Trophoblast cell (in vitro differentiated cells and primary cell): ENCODE measurements around the gene TOGARAM1.
"Not testable (repeated sequence)": the region's sequence is repeated elsewhere in the genome, so short reads cannot be mapped to it uniquely, and the experiment has no call there.

Source experiments
- DNase-seq, 2 donors: peaks; one replicate each; pipeline ENCODE4 v3.0.0-alpha.2; 2016
- H2AFZ ChIP-seq: 2 replicates; pipeline ENCODE4 v1.6.1; 2013; ENCODE audit warnings: low read length, moderate library complexity, mild to moderate bottlenecking; ENCODE audit not compliant: insufficient read depth, poor library complexity
- H2AK5ac ChIP-seq: 2 replicates; pipeline ENCODE4 v1.6.1; 2013; ENCODE audit warnings: mild to moderate bottlenecking, low read length
- H2BK120ac ChIP-seq: 2 replicates; pipeline ENCODE4 v1.6.1; 2013; ENCODE audit warnings: low read length, mild to moderate bottlenecking, moderate library complexity; ENCODE audit not compliant: insufficient read depth, poor library complexity
- H2BK12ac ChIP-seq: 2 replicates; pipeline ENCODE4 v1.6.1; 2013; ENCODE audit warnings: mild to moderate bottlenecking, low read length, moderate library complexity
- H2BK5ac ChIP-seq: 2 replicates; pipeline ENCODE4 v1.6.1; 2013; ENCODE audit warnings: low read length, low read depth, moderate library complexity, mild to moderate bottlenecking; ENCODE audit not compliant: poor library complexity
- H3K14ac ChIP-seq: 2 replicates; pipeline ENCODE4 v1.6.1; 2013; ENCODE audit warnings: mild to moderate bottlenecking, low read length
- H3K18ac ChIP-seq: 2 replicates; pipeline ENCODE4 v1.6.1; 2013; ENCODE audit warnings: mild to moderate bottlenecking, low read length
- H3K23ac ChIP-seq: 2 replicates; pipeline ENCODE4 v1.6.1; 2013; ENCODE audit warnings: low read length
- H3K27ac ChIP-seq: 2 replicates; pipeline ENCODE4 v1.5.1; 2013; ENCODE audit warnings: low read depth, mild to moderate bottlenecking, inconsistent platforms, low read length, moderate library complexity
- H3K27me3 ChIP-seq: 2 replicates; pipeline ENCODE4 v1.6.1; 2013; ENCODE audit warnings: inconsistent platforms, mild to moderate bottlenecking, low read length, moderate library complexity; ENCODE audit not compliant: insufficient read depth
- H3K36me3 ChIP-seq, 2 experiments: 1 replicate in 1 of 2; 2 replicates in 1 of 2; pipeline ENCODE4 v1.6.1; 2013; ENCODE audit warnings: low read length in 2 of 2, mild to moderate bottlenecking in 2 of 2, moderate library complexity in 1 of 2; ENCODE audit not compliant: insufficient read depth in 2 of 2, control insufficient read depth in 1 of 2
- H3K4ac ChIP-seq: 2 replicates; pipeline ENCODE4 v1.6.1; 2013; ENCODE audit warnings: low read depth, mild to moderate bottlenecking, low read length, moderate library complexity
- H3K4me1 ChIP-seq, 2 experiments: 1 replicate in 1 of 2; 2 replicates in 1 of 2; pipeline ENCODE4 v1.6.1; 2013; ENCODE audit warnings: low read length in 2 of 2, mild to moderate bottlenecking in 2 of 2, moderate library complexity in 1 of 2; ENCODE audit not compliant: insufficient read depth in 2 of 2, control insufficient read depth in 1 of 2
- H3K4me2 ChIP-seq: 2 replicates; pipeline ENCODE4 v1.6.1; 2013; ENCODE audit warnings: inconsistent platforms, mild to moderate bottlenecking, low read length, moderate library complexity
- H3K4me3 ChIP-seq: 2 replicates; pipeline ENCODE4 v1.5.1; 2013; ENCODE audit warnings: mild to moderate bottlenecking, low read depth, low read length, inconsistent platforms
- H3K79me1 ChIP-seq: one replicate; pipeline ENCODE4 v1.6.1; 2013; ENCODE audit warnings: low read length
- H3K79me2 ChIP-seq: 2 replicates; pipeline ENCODE4 v1.6.1; 2013; ENCODE audit warnings: low read length, mild to moderate bottlenecking; ENCODE audit not compliant: control insufficient read depth, insufficient read depth, poor library complexity
- H3K9ac ChIP-seq: 2 replicates; pipeline ENCODE4 v1.6.1; 2013; ENCODE audit warnings: mild to moderate bottlenecking, low read length
- H3K9me3 ChIP-seq: 2 replicates; pipeline ENCODE4 v1.6.1; 2013; ENCODE audit warnings: low read depth, mild to moderate bottlenecking, control low read depth, inconsistent platforms, low read length; ENCODE audit not compliant: insufficient read depth
- H4K12ac ChIP-seq: 2 replicates; pipeline ENCODE4 v1.6.1; 2013; ENCODE audit warnings: low read depth, mild to moderate bottlenecking, low read length, moderate library complexity
- H4K8ac ChIP-seq: 2 replicates; pipeline ENCODE4 v1.6.1; 2013; ENCODE audit warnings: low read depth, mild to moderate bottlenecking, low read length, moderate library complexity
- H4K91ac ChIP-seq: one replicate; pipeline ENCODE4 v1.6.1; 2013; ENCODE audit warnings: low read depth, mild to moderate bottlenecking, low read length, moderate library complexity
- WGBS: extraction: QIAGEN DNeasy Blood & Tissue Kit; methylation state at CpG from one replicate; pipeline ENCODE4 v1.1.7; 2013; ENCODE audit warnings: missing lambda C conversion rate; ENCODE audit not compliant: insufficient read length, insufficient coverage; ENCODE audit errors: extremely low coverage; 5-methylcytosine and 5-hydroxymethylcytosine counted together

The TOGARAM1 gene

GRCh38 chr14:45072126-45072525, 110.1 kb downstream of the TOGARAM1 start:
- H2AFZ ChIP-seq = no peak overlapping the region
- no peak overlapping the region for H3K27ac ChIP-seq
- H3K4me3 ChIP-seq = no peak overlapping the region
- DNase-seq = no peak
- no peak overlapping the region for H4K91ac ChIP-seq
- no peaks in the 10 kb centered on the region for H3K36me3 ChIP-seq
- H4K8ac ChIP-seq = no peak overlapping the region
- peaks cover 0 to 3% of the 10 kb centered on the region in 2 experiments for H3K4me1 ChIP-seq
- no peaks in the 10 kb centered on the region for H3K79me1 ChIP-seq
- no peak overlapping the region for H2BK12ac ChIP-seq
- H3K9ac ChIP-seq = no peak overlapping the region
- H2AK5ac ChIP-seq = no peak overlapping the region
- H3K4ac ChIP-seq = no peak overlapping the region
- no CpG with 5 or more reads among the region's 6 CpGs for WGBS
- H2BK5ac ChIP-seq = no peak overlapping the region
- no peaks in the 10 kb centered on the region for H3K79me2 ChIP-seq
- H3K23ac ChIP-seq = no peak overlapping the region
- H3K14ac ChIP-seq = no peak overlapping the region
- H4K12ac ChIP-seq = no peak overlapping the region
- no peaks in the 10 kb centered on the region for H3K9me3 ChIP-seq
- no peak overlapping the region for H3K4me2 ChIP-seq
- no peak overlapping the region for H2BK120ac ChIP-seq
- H3K27me3 ChIP-seq = no peaks in the 10 kb centered on the region
- no peak overlapping the region for H3K18ac ChIP-seq

- no peak overlapping the region for H2BK120ac ChIP-seq
- H3K79me2 ChIP-seq = no peaks in the 10 kb centered on the region
- no peak overlapping the region for H3K23ac ChIP-seq
- H3K79me1 ChIP-seq = no peaks in the 10 kb centered on the region
- H3K4me2 ChIP-seq = no peak overlapping the region
- H3K14ac ChIP-seq = no peak overlapping the region
- H2AK5ac ChIP-seq = no peak overlapping the region
- no peak overlapping the region for H3K9ac ChIP-seq
- no peak overlapping the region for H3K27ac ChIP-seq
- H4K12ac ChIP-seq = no peak overlapping the region
- no CpG with 5 or more reads among the region's 5 CpGs for WGBS
- DNase-seq = no peak
- H4K8ac ChIP-seq = no peak overlapping the region
- H3K4me1 ChIP-seq = peaks cover 0 to 3% of the 10 kb centered on the region in 2 experiments
- no peak overlapping the region for H2BK5ac ChIP-seq
- no peak overlapping the region for H3K4me3 ChIP-seq
- no peaks in the 10 kb centered on the region for H3K36me3 ChIP-seq
- no peak overlapping the region for H3K4ac ChIP-seq
- no peak overlapping the region for H2AFZ ChIP-seq
- no peak overlapping the region for H2BK12ac ChIP-seq
- no peak overlapping the region for H3K18ac ChIP-seq
- no peaks in the 10 kb centered on the region for H3K9me3 ChIP-seq
- no peaks in the 10 kb centered on the region for H3K27me3 ChIP-seq
- H4K91ac ChIP-seq = no peak overlapping the region
Observed at GRCh38 chr14:45073231-45073879, 111.4 kb downstream of the TOGARAM1 start.

- Histone ChIP-seq H3K4me1 (no peaks in the 10 kb centered on the region), H2AK5ac (no peak overlapping the region), H4K8ac (no peak overlapping the region), H3K27ac (no peak overlapping the region), H2AFZ (no peak overlapping the region), H4K91ac (no peak overlapping the region), H3K18ac (no peak overlapping the region), H3K14ac (no peak overlapping the region), H3K79me1 (no peaks in the 10 kb centered on the region), H3K36me3 (no peaks in the 10 kb centered on the region), H3K4me3 (no peak overlapping the region), H3K79me2 (no peaks in the 10 kb centered on the region), H3K27me3 (no peaks in the 10 kb centered on the region), H2BK120ac (no peak overlapping the region), H3K4me2 (no peak overlapping the region), H3K9me3 (no peaks in the 10 kb centered on the region), H3K4ac (no peak overlapping the region), H2BK5ac (no peak overlapping the region), H2BK12ac (no peak overlapping the region), H3K9ac (no peak overlapping the region), H3K23ac (no peak overlapping the region), H4K12ac (no peak overlapping the region)
- WGBS = no CpG with 5 or more reads among the region's 1 CpG
- DNase-seq = no peak
Observed at GRCh38 chr14:45078323-45078722, 116.3 kb downstream of the TOGARAM1 start.

GRCh38 chr14:45080416-45080968, 118.5 kb downstream of the TOGARAM1 start:
- not testable (repeated sequence) for H3K27me3 ChIP-seq, H3K9me3 ChIP-seq, H3K14ac ChIP-seq, H3K4me2 ChIP-seq, H3K36me3 ChIP-seq, H2BK120ac ChIP-seq, DNase-seq, H3K79me1 ChIP-seq, H3K4ac ChIP-seq, H3K23ac ChIP-seq, H3K9ac ChIP-seq, H3K79me2 ChIP-seq, H4K12ac ChIP-seq, H2BK5ac ChIP-seq, H4K91ac ChIP-seq, H2AFZ ChIP-seq, H2BK12ac ChIP-seq, H3K4me3 ChIP-seq, H3K18ac ChIP-seq, H3K27ac ChIP-seq, H2AK5ac ChIP-seq, H3K4me1 ChIP-seq, H4K8ac ChIP-seq
- WGBS = no CpG with 5 or more reads among the region's 40 CpGs
